GM20431 (cell line): ENCODE measurements around the gene ACADSB.

ENCODE experiments used
- in situ Hi-C: fragments of 300-500 bp; cut with MseI, MboI; formaldehyde crosslinking; loops from one replicate; pipeline ENCODE4 v1.15.0; 2020; ENCODE audit warnings: low sequenced_read_pairs; ENCODE audit not compliant: unreplicated experiment

The ACADSB gene

GRCh38 chr10:123008355-123009104, at the start of gene ACADSB, which contains the start of gene IKZF5:
Gene ACADSB (plus strand): TSS chr10:123009006. CDS start chr10:123009030, 24 bp downstream.
Gene IKZF5 (minus strand): TSS chr10:123008795. CDS start chr10:122998625, 10,170 bp downstream.
- in situ Hi-C loops = no loop called here

- in situ Hi-C loops = no loop called here
These were observed 46.4 kb upstream of the ACADSB start for GRCh38 chr10:122962405-122962804.

- in situ Hi-C loops = no loop called here
These were observed 41.9 kb upstream of the ACADSB start for GRCh38 chr10:122966879-122967278.

GRCh38 chr10:122968698-122969097, 40.1 kb upstream of the ACADSB start:
- in situ Hi-C loops = no loop called here

- in situ Hi-C loops = no loop called here
These were observed 34.8 kb upstream of the ACADSB start for GRCh38 chr10:122974023-122974422.

GRCh38 chr10:122974543-122975064, 34.2 kb upstream of the ACADSB start:
- in situ Hi-C loops = no loop called here

- in situ Hi-C loops = no loop called here
These were observed 28.4 kb upstream of the ACADSB start, which contains the start of gene PSTK for GRCh38 chr10:122980209-122981065. Gene PSTK (plus strand): TSS chr10:122980401. CDS start chr10:122980480, 79 bp downstream.

GRCh38 chr10:122981066-122981464, 27.7 kb upstream of the ACADSB start:
- in situ Hi-C loops = no loop called here

- in situ Hi-C loops = no loop called here
These were observed 24.9 kb upstream of the ACADSB start for GRCh38 chr10:122983898-122984297.

- in situ Hi-C loops = no loop called here
These were observed 24.1 kb upstream of the ACADSB start for GRCh38 chr10:122984708-122985107.

GRCh38 chr10:122986335-122986734, 22.5 kb upstream of the ACADSB start:
- in situ Hi-C loops = no loop called here

- in situ Hi-C loops = no loop called here
These were observed 20.3 kb upstream of the ACADSB start for GRCh38 chr10:122988501-122988900.

GRCh38 chr10:122990278-122990677, 18.5 kb upstream of the ACADSB start:
- in situ Hi-C loops = no loop called here

- in situ Hi-C loops = no loop called here
These were observed 16.7 kb upstream of the ACADSB start for GRCh38 chr10:122992031-122992585.

- in situ Hi-C loops = no loop called here
These were observed 14.9 kb upstream of the ACADSB start for GRCh38 chr10:122993797-122994336.

GRCh38 chr10:122995936-122996335, 12.9 kb upstream of the ACADSB start:
- in situ Hi-C loops = no loop called here

GRCh38 chr10:122997864-122998263, 10.9 kb upstream of the ACADSB start:
- in situ Hi-C loops = no loop called here

GRCh38 chr10:122998360-122998917, 10.4 kb upstream of the ACADSB start:
- in situ Hi-C loops = no loop called here

GRCh38 chr10:122998934-122999333, 9.9 kb upstream of the ACADSB start:
- in situ Hi-C loops = no loop called here

- in situ Hi-C loops = no loop called here
These were observed 9.5 kb upstream of the ACADSB start for GRCh38 chr10:122999347-122999746.
